ENCODE results near the gene KCTD11. TPM values are rescaled to one million over a fixed set of nuclear protein-coding genes. Genes with fewer than 3 reads are reported as not detected.

The KCTD11 gene
- total and polyA plus RNA-seq, 10 of the 15 experiments (the other 5 are each of a cell fraction or from before 2014, with no cell fraction given), result 0.05 to 7.3 (median 2.9) TPM

DNA sequence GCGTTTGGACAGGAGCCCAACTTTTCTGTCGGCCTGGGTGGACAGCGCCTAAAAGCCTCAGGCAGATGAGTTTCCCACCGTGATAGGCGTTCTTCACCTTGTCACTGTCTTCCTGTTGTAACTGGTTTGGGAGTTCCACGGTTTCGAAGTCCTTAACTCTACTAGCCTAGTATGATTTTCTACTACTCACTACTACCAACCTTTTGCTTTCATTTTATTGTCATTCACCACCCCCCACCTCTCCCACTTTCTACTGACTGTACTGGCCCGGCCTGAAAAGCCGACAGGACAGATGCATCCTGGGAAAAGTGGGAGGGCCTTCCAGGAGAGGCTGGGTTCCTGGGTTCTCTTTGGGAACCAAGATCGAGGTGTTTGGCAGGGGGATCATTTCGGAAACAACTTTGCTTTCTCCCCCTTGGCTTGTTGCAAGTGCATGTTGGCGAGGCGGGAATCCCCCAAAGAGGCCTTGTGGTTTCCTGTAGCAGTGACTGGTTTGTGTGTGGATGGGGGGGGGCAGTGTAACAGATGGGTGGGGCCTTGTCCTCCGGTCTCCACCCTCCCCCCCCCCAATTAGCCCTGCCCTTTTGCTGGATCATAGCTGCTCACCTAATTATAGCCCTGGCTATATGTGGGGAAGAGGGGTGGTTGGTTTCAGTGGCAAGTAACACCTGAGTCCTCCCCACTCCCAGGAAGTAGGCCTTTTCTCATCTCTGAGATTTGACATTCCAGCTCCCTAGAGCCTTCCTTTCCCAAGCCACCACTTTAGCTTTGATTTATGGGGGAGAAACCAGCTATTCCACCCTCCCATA is 43.1 kb upstream of the KCTD11 start (continued):
- TF ChIP-seq IKZF1 (conservative IDR thresholded peaks at IDR 0.05) (peak; percentile 31), SUZ12 (IDR thresholded peaks at IDR 0.05; ENCODE audit: unreplicated experiment) (no peak), FOXK2 (IDR thresholded peaks at IDR 0.05) (peak; percentile 58; the same call in 1 of the 2 replicates), IRF4 (IDR thresholded peaks at IDR 0.05; ENCODE audit: low read depth, low read length) (0 out of 2 replicates have a peak, but pooled peaks have one; percentile 6), NFIC (IDR thresholded peaks at IDR 0.05; ENCODE audit: low read depth, low read length) (peak; percentile 62; the same call in 1 of the 2 replicates), ZZZ3 (IDR thresholded peaks at IDR 0.05; ENCODE audit: control insufficient read depth, insufficient read length, low read depth) (no peak), CREB1 (IDR thresholded peaks at IDR 0.05; ENCODE audit: low read depth) (peak; percentile 75; the same call in 1 of the 2 replicates), MEF2B (IDR thresholded peaks at IDR 0.05; ENCODE audit: partially characterized antibody, poor library complexity, severe bottlenecking) (peak; percentile 29), EED (IDR thresholded peaks at IDR 0.05; ENCODE audit: low read depth) (peak; percentile 74), NFYB (IDR thresholded peaks at IDR 0.05; ENCODE audit: insufficient read depth, low read depth, low read length) (no peak), TAF1 (IDR thresholded peaks at IDR 0.05; ENCODE audit: borderline replicate concordance, low read depth, low read length) (peak; percentile 64), GABPA (IDR thresholded peaks at IDR 0.05; ENCODE audit: low read depth) (0 out of 2 replicates have a peak, but pooled peaks have one; percentile 34), ZNF207 (IDR thresholded peaks at IDR 0.05; ENCODE audit: borderline replicate concordance) (no peak), HDGF (IDR thresholded peaks at IDR 0.05) (peak; percentile 30; the same call in 1 of the 2 replicates), NBN (IDR thresholded peaks at IDR 0.05) (peak; percentile 66; the same call in 1 of the 2 replicates), GATAD2B (conservative IDR thresholded peaks at IDR 0.05; ENCODE audit: low read depth) (0 out of 2 replicates have a peak, but pooled peaks have one; percentile 20)
- TF ChIP-seq, protein P1, sequence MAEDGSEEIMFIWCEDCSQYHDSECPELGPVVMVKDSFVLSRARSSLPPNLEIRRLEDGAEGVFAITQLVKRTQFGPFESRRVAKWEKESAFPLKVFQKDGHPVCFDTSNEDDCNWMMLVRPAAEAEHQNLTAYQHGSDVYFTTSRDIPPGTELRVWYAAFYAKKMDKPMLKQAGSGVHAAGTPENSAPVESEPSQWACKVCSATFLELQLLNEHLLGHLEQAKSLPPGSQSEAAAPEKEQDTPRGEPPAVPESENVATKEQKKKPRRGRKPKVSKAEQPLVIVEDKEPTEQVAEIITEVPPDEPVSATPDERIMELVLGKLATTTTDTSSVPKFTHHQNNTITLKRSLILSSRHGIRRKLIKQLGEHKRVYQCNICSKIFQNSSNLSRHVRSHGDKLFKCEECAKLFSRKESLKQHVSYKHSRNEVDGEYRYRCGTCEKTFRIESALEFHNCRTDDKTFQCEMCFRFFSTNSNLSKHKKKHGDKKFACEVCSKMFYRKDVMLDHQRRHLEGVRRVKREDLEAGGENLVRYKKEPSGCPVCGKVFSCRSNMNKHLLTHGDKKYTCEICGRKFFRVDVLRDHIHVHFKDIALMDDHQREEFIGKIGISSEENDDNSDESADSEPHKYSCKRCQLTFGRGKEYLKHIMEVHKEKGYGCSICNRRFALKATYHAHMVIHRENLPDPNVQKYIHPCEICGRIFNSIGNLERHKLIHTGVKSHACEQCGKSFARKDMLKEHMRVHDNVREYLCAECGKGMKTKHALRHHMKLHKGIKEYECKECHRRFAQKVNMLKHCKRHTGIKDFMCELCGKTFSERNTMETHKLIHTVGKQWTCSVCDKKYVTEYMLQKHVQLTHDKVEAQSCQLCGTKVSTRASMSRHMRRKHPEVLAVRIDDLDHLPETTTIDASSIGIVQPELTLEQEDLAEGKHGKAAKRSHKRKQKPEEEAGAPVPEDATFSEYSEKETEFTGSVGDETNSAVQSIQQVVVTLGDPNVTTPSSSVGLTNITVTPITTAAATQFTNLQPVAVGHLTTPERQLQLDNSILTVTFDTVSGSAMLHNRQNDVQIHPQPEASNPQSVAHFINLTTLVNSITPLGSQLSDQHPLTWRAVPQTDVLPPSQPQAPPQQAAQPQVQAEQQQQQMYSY (CRISPR knock-in tag; IDR thresholded peaks at IDR 0.05), result no peak
- TF ChIP-seq, protein P2, sequence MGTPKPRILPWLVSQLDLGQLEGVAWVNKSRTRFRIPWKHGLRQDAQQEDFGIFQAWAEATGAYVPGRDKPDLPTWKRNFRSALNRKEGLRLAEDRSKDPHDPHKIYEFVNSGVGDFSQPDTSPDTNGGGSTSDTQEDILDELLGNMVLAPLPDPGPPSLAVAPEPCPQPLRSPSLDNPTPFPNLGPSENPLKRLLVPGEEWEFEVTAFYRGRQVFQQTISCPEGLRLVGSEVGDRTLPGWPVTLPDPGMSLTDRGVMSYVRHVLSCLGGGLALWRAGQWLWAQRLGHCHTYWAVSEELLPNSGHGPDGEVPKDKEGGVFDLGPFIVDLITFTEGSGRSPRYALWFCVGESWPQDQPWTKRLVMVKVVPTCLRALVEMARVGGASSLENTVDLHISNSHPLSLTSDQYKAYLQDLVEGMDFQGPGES (IDR thresholded peaks at IDR 0.05), result no peak
- TF ChIP-seq, protein P3, sequence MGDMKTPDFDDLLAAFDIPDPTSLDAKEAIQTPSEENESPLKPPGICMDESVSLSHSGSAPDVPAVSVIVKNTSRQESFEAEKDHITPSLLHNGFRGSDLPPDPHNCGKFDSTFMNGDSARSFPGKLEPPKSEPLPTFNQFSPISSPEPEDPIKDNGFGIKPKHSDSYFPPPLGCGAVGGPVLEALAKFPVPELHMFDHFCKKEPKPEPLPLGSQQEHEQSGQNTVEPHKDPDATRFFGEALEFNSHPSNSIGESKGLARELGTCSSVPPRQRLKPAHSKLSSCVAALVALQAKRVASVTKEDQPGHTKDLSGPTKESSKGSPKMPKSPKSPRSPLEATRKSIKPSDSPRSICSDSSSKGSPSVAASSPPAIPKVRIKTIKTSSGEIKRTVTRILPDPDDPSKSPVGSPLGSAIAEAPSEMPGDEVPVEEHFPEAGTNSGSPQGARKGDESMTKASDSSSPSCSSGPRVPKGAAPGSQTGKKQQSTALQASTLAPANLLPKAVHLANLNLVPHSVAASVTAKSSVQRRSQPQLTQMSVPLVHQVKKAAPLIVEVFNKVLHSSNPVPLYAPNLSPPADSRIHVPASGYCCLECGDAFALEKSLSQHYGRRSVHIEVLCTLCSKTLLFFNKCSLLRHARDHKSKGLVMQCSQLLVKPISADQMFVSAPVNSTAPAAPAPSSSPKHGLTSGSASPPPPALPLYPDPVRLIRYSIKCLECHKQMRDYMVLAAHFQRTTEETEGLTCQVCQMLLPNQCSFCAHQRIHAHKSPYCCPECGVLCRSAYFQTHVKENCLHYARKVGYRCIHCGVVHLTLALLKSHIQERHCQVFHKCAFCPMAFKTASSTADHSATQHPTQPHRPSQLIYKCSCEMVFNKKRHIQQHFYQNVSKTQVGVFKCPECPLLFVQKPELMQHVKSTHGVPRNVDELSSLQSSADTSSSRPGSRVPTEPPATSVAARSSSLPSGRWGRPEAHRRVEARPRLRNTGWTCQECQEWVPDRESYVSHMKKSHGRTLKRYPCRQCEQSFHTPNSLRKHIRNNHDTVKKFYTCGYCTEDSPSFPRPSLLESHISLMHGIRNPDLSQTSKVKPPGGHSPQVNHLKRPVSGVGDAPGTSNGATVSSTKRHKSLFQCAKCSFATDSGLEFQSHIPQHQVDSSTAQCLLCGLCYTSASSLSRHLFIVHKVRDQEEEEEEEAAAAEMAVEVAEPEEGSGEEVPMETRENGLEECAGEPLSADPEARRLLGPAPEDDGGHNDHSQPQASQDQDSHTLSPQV (IDR thresholded peaks at IDR 0.05), result no peak
- TF ChIP-seq, protein P4, sequence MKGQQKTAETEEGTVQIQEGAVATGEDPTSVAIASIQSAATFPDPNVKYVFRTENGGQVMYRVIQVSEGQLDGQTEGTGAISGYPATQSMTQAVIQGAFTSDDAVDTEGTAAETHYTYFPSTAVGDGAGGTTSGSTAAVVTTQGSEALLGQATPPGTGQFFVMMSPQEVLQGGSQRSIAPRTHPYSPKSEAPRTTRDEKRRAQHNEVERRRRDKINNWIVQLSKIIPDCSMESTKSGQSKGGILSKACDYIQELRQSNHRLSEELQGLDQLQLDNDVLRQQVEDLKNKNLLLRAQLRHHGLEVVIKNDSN (IDR thresholded peaks at IDR 0.05; ENCODE audit: borderline replicate concordance, extremely low read length, insufficient read depth, low read depth, low read length), result no peak

Data from GM12878 (cell line).